GM19351 (cell line): ENCODE results near the gene YIPF4.
"Not testable (repeated sequence)": the region's sequence is repeated elsewhere in the genome, so short reads cannot be mapped to it uniquely, and the experiment has no call there.

Experiments
- ATAC-seq: cut with Tn5 transposase; IDR thresholded peaks from one replicate; pipeline ENCODE4 v1.9.1; 2021; ENCODE audit warnings: mild to moderate bottlenecking, moderate library complexity; ENCODE audit not compliant: unreplicated experiment

Gene YIPF4

DNA sequence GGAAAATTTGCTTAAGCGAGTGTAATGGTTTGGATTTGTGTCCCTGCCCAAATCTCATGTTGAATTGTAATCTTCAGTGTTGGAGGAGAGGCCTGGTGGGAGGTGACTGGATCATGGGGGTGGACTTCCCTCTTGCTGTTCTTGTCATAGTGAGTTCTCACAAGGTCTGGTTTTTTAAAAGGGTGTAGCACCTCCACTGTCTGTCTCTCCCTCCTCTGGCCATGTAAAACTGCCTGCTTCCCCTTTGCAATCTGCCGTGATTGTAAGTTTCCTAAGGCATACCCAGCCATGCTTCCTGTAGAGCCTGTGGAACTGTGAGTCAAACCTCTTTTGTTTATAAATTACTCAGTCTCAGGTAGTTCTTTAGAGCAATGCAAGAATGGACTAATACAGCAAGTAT is 6.6 kb downstream of the YIPF4 start:
- ATAC-seq: peak; percentile 58

DNA sequence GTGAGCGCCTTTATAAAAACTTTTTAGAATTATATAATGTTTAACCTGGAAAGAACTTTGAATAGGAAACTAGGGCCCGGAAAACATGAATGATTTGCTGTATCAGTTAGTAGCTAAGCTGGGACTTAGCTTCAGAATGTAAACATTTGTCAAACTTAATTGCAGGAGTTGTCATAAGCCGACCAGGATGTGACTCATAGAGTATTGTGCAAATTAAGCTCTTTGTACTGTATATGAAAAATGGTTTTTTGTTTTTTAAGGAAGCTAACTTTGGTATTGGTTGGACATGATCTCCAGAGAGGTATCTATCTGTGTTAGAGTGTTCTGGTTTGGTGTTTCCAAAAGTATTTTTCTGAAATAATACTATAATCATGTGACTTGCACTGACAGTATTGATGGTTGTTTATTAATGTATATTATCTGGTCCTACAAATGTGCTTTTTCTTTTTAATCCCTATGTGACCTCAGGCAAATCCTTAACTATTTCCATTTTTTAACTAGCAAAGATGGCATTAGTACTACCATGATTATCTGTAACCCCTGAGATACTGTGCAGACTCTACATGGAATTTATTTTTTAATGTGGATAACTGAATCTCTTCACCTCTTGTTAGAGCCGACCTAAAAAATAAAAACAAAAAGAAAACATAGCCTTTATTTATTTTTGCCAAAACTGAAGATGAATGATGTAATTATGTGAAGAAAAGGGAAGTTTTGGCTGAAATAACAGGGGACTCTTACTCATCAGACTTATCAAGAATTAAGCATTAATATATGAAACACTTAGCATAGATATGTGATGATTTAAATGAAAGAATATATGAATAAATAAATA is 11.7 kb downstream of the YIPF4 start:
- ATAC-seq: no peak

DNA sequence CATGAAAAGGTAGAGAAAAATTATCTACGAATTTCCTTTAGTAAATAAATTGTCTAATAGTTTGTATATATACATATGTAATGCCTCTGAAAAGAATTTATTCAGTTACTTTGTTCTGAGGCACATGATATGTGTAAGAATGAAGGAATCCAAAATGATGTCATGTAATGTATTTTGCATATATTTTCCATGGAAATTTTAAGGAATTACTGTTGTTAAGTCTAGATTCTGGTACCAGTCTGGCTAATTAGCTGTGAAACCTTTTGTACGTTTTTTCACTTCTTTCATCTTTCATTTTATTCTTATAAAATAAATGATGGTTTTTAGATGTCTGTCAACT is 12.3 kb downstream of the YIPF4 start:
- no peak for ATAC-seq

DNA sequence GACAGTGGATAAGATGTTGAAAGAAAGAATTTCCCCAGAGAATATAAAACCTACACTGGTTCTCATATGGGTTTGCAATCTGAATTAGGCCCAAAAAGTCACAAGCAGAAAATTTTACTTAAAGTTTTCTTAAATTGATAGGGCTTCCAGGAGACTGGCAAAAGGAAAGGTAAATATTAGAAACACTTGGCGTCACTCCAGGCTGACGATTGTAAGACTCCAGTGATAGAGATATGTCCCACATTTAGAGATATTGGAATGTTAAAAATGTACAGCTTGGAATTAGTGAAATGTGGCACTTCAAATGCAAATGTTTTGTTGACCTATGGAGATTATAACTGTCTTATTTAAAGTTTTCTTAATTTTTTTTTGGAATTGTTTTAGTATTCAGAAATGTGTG is 14.0 kb downstream of the YIPF4 start:
- ATAC-seq: no peak

DNA sequence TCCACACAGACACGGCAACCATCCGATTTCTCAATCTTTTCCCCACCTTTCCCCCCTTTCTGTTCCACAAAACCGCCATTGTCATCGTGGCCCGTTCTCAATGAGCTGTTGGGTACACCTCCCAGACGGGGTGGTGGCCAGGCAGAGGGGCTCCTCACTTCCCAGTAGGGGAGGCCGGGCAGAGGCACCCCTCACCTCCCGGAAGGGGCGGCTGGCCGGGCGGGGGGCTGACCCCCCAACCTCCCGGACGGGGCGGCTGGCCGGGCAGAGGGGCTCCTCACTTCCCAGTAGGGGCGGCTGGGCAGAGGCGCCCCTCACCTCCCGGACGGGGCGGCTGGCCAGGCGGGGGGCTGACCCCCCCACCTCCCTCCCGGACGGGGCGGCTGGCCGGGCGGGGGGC is 15.8 kb downstream of the YIPF4 start:
- ATAC-seq: not testable (repeated sequence)

DNA sequence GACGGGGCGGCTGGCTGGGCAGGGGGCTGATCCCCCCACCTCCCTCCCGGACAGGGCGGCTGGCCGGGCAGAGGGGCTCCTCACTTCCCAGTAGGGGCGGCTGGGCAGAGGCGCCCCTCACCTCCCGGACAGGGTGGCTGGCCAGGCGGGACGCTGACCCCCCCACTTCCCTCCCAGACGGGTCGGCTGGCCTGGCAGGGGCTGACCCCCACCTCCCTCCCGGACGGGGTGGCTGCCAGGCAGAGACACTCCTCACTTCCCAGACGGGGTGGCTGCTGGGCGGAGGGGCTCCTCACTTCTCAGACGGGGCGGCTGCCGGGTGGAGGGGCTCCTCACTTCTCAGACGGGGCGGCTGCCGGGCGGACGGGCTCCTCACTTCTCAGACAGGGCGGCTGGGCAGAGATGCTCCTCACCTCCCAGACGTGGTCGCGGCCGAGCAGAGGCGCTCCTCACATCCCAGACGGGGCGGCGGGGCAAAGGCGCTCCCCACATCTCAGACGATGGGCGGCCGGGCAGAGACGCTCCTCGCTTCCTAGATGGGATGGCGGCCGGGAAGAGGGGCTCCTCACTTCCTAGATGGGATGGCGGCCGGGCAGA is 16.4 kb downstream of the YIPF4 start:
- not testable (repeated sequence) for ATAC-seq

DNA sequence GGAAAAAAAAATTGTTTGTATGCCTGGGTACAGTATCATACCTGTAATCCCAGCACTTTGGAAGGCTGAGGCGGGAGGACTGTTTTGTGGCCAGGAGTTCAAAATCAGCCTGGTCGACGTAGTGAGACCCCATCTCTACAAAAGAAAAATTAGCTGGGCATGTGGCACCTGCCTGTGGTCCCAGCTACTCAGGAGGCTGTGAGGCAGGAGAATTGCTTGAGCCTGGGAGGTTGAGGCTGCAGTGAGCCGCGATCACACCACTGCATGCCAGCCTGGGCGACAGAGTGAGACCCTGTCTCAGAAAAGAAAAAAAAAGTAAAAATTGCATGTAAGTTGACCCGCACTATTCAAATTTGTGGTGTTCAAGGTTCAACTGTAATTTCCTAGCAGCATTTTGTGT is 32.9 kb downstream of the YIPF4 start:
- no peak for ATAC-seq

DNA sequence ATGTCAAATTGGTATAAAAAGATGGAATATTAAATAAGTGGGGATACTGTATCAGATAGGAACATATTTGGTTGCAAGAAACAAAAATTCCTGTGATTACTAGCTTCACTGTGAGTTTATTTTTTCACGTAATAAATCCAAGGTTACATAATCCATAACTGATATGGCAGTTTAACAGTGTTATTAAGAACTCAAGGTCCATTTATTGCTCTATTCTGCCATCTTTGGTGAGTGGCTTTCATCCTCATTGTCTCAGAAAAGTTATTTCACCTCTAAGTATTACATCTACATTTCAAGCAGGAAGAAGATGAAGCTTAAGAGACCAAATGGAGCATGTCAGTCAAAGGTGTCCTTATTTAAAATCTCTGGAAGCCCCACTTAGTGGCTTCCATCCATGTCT is 37.2 kb downstream of the YIPF4 start:
- no peak for ATAC-seq

DNA sequence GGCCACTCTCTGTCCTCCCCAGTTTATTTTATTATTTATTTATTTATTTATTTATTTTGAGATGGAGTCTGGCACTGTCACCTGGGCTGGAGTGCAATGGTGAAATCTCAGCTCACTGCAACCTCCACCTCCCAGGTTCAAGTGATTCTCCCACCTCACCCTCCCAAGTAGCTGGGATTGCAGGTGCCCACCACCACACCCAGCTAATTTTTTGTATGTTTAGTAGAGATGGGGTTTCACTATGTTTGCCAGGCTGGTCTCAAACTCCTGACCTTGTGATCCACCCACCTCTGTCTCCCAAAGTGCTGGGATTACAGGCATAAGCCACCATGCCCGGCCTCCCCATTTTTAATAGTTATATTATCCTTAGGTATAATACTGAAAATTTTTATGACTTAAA is 51.0 kb downstream of the YIPF4 start:
- not testable (repeated sequence) for ATAC-seq

DNA sequence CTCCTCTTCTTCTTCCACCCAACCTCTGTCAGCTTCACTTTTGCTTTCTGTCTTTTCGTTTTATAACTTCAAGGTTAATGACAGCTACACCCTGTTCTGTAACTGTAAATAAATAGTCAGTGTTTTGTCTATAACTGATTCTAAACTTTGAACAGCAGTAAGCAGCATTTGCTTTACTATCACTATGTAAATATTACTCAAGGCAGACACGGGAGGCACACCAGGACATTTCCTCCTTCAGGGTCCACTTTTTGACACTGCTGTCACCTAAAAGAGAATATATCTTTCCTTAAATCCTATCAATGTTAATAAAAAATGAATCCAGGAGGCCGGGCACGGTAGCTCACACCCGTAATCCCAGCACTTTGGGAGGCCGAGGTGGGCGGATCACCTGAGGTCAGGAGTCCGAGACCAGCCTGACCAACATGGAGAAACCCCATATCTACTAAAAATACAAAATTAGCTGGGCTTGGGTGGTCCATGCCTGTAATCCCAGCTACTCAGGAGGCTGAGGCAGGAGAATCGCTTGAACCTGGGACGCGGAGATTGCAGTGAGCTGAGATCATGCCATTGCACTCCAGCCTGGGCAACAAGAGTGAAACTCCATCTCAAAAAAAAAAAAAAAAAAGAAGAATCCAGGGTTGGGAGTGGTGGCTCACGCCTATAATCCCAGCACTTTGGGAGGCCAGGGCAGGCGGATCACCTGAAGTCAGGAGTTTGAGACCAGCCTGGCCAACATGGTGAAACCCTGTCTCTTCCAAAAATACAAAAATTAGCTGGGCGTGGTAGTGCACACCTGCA is 51.7 kb downstream of the YIPF4 start:
- ATAC-seq: not testable (repeated sequence)

DNA sequence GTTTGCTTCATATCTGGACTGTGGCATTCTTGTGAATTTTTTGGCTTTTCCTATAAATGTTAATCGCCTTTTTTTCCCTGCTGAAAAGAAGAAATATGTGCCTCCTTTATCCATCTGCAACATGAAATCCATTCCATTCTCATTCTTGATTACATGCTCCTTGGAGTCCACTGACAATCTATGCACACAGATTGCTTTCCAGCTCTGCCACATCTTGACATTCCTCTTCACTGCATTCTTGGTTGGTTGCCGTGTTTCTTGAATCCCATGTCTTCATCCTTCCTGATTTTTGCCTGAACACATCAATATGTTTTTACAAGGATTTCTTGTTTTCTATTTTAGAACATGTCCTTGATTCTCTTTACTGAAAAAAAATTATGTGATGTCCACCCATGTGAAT is 52.4 kb downstream of the YIPF4 start:
- ATAC-seq: no peak

DNA sequence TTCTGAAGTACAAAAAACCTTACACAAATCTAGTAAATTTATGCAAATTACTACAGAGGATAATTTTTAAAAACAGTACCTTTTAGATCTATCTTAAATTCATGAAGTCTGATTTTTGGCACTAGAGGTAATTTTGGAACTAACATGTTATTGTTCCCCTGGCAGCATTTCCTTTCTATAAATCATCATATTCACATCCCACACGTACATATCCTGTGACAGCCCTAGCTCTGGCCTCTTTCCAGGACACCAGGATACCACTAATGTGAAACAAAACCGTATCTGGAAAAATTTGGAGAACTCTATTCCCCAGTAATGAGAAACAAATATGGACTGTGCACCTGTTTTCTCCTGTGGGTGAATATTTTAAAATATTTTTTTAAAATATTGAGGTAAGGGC is 65.1 kb downstream of the YIPF4 start:
- no peak for ATAC-seq

DNA sequence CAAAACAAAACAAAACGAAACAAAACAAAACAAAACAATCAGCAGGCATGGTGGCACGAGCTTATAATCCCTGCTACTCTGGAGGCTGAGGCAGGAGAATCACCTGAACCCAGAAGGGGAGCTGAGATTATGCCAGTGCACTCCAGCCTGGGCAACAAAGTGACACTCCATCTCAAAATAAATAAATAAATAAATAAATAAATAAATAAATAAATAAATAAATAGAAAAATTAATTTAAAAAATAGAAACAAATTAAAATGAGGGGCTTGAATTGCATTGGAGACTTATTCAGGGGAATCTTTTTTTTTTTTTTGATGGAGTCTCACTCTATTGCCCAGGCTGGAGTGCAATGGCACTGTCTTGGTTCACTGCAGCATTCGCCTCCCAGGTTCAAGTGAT is 73.1 kb downstream of the YIPF4 start:
- ATAC-seq: not testable (repeated sequence)

DNA sequence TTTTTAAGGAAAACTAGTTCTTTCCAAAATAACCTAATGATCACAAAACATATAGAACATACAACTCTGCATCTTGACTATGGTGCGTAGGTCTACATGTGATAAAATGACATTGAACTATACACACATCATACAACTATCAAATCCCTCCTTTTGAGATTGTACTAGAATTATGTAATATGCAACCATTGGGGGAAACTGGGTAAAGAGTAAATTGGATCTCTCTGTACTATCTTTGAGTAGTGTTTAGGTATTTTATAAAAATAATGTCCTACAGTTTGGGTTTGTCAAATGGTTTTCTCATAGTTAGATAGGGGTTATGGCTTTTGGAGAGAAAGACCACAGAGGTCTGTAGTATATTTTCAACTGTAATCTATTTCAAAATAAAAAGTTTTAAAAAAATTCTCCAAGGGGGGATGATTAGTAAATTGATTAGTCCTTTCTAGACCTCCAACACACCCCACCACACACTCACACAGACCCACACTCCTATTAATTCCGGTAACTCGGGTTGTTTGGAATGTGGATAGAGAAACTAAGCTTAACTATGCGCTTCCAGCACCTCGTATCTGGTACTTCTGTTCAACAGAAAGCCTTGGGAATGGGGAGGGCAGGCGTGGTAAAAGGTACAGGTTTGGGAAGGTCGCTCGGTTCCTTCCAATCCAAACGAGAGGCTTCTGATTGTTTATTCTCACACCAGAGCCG is 78.4 kb downstream of the YIPF4 start:
- no peak for ATAC-seq

DNA sequence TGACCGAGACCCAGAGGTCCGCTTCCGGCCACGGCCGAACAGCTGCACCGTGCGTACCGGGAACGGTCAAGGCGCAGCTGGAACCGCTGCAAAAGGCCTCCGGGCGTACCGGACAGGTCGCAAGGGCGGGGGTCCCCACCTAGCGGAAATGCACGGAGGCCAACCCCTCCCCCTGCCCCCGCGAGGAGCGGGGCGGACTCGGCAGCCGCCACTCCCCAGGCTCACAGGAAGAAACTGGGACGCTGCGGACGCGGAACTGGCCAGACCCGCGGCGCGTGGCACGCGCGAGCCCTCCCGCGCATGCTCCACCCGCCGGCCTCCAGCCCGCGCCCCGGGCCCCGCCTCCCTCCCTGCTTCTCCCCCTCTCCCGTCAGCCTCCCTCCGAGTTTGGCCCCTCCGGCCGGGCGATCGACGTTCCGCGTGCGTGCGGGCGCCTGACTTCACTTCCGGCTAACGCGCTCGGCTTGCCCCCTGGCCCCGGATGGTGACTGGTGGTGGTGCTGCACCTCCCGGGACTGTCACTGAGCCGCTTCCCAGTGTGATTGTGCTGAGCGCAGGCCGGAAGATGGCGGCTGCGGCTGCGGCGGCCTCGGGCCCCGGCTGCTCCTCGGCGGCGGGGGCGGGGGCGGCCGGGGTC is 79.1 kb downstream of the YIPF4 start, which contains the start of gene BIRC6:
Gene BIRC6 (plus strand): TSS at position 343 of the 637 bp plus-strand sequence. CDS start 139 bp downstream, at position 482.
- peak; percentile 82 for ATAC-seq

DNA sequence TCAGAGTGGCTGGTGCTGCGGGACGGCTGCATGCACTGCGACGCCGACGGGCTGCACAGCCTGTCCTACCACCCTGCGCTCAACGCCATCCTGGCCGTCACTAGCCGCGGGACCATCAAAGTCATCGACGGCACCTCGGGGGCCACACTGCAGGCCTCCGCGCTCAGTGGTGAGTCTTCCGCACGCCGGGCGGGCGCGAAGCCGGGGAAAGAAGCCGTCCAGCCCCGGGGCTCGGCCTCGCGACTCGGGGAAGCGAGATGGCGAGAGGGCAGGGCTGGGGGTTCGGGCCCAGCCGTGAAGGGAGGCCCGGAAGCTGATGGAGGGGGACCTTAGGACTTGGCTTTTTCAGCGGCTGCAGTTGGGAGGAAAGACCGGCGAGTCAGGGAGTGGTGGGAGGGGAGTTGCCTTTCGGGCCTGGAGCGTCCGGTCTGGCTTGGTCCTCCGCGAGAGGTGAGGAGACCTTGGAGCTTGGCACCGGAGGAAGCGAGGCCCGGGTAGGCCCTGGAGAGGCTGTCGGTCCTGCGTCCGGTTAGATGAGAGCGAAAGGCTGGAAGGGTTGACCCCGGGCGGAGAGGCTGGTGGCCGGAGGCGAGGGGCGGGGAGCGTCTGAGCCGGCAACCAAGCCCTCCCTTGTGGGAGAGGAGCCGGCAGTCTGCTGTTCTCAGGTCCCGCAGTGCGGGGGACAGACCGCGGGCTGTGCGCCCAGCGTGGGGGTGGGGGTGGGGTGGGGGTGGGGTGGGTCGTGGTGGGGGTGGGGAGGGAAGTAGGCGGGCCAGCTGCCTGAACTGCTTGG is 79.8 kb downstream of the YIPF4 start:
- peak; percentile 13 for ATAC-seq

DNA sequence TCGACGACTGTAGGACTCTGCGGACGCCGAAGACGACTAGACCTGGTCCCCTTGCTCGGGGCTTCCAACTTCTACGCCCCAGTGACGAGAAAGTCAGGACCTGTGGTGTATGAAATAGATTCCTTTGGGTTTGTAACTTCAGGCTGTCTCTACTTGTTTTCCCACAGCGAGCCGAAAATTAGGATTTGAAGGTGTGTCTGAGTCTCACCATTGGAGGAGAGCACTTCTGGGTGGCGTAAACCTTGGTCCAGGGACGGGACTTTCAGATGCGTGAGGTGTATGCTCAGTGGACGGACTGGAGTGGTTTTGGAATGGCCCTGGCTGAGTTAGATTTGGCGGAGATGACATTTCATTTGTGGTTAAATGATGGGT is 80.4 kb downstream of the YIPF4 start:
- no peak for ATAC-seq

DNA sequence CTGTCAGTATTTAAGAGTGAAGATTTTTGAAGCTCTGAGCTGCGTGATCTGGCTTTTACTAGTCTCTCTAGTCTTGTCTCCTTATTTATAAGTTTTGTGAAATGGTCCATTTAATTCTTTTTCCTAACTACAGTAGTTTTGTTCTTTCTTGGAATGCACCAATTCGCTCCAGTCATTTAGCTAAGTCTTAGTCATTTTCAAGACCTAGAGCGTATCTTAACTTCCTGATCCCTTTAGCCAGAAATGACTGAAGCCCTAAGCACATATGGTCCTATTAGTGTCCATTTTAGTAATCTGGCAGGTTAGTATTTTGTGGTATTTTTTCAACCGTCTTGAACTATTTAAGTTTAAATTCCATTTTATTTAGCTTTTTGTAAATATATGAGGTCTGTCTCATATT is 82.7 kb downstream of the YIPF4 start:
- ATAC-seq: no peak

DNA sequence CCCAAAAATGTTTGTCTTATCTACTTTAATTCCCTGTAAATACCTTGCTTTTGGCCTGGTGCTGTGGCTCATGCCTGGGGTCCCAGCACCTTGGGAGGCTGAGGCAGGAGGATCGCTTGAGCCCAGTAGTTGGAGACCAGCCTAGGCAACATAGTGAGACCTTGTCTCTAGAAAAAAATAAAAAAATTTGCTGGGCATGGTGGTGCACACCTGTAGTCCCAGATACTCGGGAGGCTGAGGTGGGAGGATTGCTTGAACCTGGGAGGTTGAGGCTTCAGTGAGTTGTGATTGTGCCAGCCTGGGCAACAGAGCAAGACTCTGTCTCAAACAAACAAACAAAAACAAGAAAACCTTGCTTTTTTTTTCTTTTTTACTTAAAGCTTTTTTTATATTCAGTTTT is 85.3 kb downstream of the YIPF4 start:
- ATAC-seq: not testable (repeated sequence)

DNA sequence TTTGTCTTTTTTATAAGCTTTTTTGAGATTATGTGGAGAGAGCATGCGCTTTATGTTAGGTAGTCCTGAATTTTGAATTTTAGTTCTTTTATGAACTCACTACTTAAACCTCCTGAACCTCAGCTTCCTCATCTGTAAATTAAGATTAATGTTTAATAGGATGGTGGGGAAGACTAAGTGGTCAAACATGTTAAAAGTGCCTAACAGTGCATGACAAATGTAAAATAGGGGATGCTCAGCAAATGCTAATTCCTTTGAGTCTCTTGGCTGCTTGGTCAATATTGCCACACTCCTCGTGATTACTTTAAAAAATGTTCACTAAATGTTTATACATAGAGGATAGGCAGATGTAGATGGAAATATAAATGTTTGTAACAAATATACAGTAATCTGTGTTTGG is 85.9 kb downstream of the YIPF4 start:
- ATAC-seq: no peak
